SU-DHL-6 (cell line): ENCODE measurements around the gene SNAP91.

Experiments
- CTCF ChIP-seq: fragments of 200-600 bp; sonication (generic); IDR thresholded peaks from one replicate; pipeline ENCODE4 v1.5.1; 2017; ENCODE audit warnings: antibody characterized with exemption, mild to moderate bottlenecking, low read length, moderate library complexity; ENCODE audit not compliant: insufficient read depth, poor library complexity, severe bottlenecking
- EZH2phosphoT487 ChIP-seq: fragments of 200-600 bp; sonication (generic), shearing (Covaris generic); conservative IDR thresholded peaks from 2 replicates; pipeline ENCODE4 v1.6.1; 2018; ENCODE audit warnings: mild to moderate bottlenecking, antibody characterized with exemption, low read length, moderate library complexity, mixed read lengths

GRCh38 chr6:83601119-83601518 is 107.8 kb downstream of the SNAP91 start:
- TF ChIP-seq CTCF (no peak), EZH2phosphoT487 (no peak)
